Stimulated activated CD8-positive, alpha-beta memory T cell treated with anti-CD3 and anti-CD28 coated beads, Interleukin-12 subunit alpha, Interleukin-12 subunit beta, amount 100 ng/mL, for 1 hour (primary cell): ENCODE measurements around the gene MTURN.
"Not testable (repeated sequence)": the region's sequence is repeated elsewhere in the genome, so short reads cannot be mapped to it uniquely, and the experiment has no call there.

ENCODE experiments used
- DNase-seq: peaks from one replicate; pipeline ENCODE4 v3.0.0-alpha.2; 2020; ENCODE audit warnings: low read depth

Gene MTURN

DNA sequence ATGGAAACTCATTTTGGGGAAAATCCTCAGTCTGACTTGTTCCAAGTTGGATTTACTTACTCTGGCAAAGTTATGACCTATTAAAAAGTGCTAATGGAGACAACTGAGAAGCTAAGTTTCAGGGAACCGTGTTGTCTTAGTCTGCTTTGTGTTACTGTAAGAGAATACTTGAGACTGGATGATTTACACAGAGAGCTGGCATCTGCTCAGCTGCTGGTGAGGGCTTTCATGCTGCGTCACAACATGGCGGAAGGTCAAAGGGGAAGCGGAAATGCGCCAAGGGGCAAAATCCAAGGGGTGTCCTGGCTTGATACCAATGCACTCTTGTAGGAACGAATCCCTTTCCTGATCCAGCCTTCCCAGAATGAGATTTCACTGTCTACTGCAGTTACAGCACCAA lies 46.4 kb downstream of the MTURN start:
- DNase-seq: no peak

DNA sequence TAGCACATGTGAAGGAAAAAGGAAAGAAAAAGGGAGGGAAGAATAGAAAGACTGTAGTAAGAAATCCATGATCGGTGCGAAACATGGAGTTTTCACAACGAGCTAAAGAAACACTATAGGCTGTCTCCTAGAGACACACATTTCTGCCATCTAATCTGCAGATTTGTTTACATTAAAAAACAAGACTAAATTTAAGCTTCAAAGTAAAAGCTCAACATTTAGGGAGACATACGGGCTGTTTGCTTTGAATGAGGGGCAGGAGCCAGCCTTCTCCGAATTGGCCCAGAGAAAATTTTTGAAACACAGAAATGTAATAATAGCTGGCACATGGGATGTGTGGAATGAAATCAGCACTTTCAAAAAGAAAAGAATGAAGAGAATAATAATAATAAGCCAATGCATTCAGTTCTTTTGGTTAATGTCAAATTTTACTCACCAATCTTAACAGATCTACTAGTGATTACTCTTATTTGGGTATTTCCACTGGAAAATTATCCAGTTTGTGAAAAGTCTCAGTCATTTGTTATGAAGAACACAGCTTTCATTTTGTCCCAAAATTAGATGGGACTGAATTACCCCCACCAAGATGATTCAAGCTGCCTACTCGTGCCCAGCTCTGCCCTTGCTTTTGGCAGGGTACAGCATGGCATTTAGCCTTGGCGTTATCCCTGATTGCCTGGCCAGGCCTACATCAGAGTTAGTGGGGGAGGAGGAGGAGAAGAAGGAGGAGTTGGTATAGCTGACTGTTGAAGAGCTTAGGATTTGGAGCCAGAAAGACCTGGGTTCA lies 47.1 kb downstream of the MTURN start:
- no peak for DNase-seq

DNA sequence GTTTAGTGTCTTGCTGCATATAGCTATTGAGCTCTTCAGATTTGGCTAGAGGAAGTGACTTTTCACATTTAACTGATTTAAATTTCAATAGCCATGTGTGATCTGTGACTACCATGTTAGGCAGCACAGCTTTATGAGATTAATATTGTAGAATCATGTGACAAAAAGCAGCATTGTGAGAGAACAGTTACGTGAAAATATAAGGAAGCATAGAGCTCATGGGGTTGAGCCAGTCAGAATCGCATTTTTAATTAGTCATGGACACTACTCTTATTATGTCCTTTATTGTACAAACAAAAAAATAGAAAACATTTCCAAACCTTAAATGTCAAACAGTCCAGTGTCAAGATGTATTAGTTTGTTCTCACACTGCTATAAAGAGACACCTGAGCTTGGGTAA lies 48.0 kb downstream of the MTURN start:
- DNase-seq: no peak

DNA sequence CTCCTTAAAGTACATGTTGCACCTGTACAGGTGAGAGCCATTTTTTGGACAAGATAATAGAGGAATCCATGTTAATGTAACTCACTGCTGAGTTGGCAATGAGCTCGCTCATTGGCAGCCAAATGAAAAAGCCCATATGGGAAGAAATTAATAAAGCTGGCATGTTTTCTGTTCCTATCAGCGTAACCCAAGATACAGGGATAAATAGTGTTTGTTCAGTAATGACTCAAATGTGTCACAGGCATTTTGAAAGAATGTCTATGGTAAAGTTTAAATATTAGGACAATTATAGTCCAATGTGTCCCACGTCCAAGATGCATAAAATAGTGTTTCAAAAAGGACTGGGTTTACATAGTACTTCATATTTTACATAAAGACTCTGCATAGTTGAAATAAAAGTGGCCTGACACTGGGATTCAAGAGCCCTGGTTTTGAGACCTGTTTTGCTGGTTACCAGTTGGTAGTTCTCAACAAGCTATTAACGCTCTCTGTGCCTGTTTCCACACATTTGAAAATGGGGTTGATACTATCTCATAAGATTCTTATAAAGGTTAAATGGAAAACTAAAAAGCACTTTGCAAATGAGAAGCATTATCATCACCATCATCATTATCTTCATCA lies 49.1 kb downstream of the MTURN start:
- no peak for DNase-seq

DNA sequence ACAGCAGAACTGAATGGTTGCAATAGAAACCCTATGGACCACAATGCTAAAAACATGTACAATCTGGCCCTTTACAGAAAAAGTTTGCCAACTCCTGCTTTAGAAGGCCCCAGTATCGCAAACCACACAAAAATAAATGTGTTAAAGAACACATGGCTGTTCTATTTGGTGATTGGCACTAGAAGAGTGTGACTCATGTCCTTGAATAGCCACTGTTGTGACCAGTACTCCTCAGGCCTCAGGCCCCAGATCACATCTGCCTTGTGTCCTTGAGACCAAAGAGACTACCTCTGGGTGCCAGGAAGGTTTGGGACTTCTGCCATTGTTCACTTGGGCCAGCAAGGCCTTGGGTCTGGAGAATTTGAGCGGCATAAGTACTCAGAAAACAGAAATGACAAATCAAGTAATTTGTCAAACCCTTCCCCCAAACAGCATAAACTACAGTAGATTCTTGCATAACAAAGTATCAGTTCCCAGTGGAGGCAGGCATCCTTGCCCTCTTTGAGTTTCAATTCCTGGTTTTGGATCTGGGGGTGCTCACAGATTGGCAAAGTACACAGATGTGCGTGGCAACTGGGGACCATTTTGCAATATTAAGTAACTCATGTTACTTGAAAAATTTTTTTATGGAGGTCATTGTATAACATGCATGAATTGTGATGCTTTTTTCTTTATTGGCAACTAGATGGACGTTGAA lies 50.2 kb downstream of the MTURN start:
- no peak for DNase-seq

DNA sequence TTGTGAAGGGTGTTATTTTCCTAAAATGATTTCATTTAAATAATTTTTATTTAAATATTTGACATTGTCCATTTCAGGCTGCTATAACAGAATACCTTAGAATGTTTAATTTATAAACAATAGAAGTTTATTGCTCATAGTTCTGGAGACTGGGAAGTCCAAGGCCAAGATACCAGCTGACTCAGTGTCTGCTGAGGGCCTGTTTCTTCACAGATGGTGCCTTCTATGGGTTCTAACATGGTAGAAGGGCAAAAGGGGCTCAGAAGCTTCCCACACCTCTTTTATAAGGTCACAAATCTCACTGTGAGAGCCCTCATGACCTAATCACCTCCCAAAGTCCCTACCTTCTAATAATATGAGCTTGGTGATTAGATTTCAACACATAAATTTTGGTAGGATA lies 50.7 kb downstream of the MTURN start:
- DNase-seq: no peak

DNA sequence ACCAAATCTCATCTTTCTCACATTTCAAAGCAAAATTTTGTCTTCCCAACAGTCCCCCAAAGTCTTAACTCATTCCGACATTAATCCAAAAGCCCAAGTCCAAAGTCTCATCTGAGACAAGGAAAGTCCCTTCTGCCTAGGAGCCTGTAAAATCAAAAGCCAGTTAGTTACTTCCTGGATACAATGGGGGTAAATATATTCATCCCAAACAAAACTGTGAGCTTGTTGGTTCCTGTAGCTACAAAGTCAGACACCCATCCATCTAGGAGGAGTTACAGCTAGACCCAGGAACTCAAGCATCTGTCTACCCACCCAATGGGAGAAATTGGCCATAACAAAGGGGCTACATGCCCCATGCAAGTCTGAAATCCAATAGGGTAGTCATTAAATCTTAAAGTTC lies 51.9 kb downstream of the MTURN start:
- no peak for DNase-seq

DNA sequence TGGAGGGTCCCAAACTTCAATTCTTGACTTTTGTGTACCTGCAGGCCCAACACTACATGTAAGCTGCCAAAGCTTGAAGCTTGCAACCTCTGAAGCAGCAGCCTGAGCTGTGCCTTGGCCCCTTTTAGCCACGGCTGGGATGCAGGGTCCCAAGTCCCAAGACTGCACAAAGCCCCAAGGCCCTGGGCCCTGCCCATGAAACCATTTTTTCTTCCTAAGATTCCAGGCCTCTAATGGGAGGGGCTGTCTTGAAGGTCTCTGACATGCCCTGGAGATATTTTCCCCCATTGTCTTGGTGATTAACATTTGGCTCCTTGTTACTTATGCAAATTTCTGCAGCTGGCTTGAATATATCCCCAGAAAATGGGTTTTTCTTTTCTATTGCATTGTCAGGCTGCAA lies 52.7 kb downstream of the MTURN start:
- DNase-seq: no peak

DNA sequence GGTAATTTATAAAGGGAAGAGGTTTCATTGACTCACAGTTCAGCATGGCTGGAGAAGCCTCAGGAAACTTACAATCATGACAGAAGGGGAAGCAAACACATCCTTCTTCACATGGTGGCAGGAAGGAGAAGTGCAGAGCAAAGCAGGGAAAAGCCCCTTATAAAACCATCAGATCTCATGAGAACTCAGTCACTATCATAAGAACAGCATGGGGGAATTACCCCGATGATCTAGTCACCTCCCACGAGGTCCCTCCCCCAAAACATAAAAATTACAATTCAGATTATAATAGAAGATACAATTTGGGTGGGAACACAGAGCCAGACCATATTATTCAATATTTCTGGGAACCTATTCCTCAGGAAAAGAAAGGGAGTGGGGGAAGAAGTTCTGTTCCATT lies 53.6 kb downstream of the MTURN start:
- not testable (repeated sequence) for DNase-seq

DNA sequence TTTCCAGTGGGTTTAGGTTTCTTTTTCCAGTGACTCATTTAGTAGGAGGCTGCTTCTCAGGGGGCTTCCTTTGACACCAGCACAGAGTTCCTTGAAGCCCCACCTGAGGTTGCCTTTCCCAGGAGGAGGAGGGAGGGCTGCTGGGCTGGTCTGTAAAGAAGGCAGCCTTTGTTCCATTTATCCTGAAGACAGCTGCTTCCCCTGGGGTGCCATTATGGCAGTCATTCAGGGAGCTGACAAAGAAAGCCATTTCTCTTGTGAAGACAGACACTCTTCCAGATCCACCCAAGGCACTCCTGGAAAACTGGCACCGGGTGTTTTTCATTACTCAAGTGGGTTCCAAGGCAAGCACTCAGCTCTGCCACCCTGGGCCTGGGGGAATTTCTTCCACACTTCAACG lies 54.0 kb downstream of the MTURN start:
- DNase-seq: no peak

DNA sequence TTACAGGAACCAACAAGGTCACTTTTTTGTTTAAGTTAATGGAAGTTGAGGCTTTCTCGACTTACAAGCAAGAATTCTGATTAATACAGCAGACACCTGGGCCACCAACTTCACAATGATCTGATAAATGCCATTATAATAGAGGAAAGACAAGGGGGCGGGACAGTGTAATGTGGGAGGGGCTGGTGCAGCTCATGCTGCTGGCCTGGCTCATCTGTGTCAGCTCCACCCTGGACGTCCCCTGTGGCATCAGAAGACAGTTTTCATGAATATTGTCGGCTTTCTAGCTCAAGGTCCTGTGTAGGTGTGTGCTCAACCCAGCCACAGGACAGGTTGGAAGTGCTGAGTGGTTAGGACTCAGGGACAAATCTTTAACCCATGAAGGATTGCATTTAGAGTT lies 57.0 kb downstream of the MTURN start:
- DNase-seq: no peak

DNA sequence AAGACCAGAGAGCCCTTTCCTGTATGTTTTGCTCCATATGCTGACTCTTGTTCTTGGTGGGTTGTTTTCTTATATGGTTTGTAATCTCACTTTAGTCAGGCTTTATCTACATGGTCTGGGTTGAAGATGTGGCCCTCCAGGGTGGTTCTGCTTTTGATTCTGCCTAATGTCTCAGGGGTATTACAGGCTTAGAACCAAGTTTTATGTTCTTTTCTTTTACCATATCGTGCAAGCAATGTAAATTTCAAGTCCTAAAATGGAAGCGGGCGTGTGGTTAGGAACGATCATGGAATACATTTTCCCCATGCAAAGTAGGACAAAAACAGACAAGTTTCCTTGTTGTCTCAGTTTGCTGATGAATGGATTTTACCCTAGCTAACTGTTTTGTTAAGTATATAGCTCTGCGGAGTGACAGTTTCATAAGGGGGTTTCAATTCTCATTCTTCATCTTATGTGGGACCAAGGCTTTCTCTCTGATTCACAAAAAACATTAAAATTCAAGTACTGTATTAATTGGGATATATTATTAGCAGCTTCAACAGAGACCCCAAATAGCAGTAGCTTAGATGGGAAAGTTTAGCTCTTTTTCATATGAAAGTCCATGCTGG lies 58.7 kb downstream of the MTURN start:
- DNase-seq: no peak

DNA sequence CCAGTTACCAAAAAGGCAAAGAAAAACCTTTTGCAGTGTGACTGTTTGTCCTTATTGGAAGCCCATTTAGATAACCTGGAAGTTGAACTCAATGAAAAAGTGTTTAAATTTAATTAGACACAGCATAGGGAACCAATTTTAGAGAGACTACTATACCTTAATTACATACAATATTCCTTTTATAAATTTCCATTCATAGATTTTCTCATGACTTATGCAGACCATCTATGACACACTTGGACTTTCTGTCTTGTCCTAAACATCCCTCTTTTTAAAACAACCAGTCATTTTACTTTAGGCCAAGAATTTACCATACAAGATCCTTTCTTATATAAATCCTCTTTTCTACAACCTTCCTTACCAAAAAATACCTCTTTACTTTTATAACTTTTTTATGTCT lies 61.6 kb downstream of the MTURN start:
- no peak for DNase-seq

DNA sequence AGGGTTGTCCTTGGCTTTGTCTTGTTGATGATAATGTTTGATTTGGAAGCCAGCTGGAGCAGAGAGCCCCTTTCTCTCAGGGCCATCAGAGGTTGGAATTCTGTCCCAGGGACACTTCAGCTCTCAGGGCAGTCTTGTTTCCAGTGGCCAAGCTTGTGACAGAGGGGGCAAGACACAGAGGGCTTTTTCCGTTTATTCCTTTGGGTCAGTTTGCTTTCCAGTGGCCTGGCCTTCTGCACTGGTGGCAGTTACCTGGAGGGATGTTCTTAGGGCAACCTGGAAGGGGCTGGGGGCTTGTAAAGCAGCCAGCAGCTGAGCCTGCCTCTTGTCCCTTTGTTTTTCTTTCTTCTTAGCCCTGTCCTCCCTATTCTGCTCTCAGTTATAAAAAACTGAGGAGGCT lies 62.7 kb downstream of the MTURN start:
- DNase-seq: no peak

DNA sequence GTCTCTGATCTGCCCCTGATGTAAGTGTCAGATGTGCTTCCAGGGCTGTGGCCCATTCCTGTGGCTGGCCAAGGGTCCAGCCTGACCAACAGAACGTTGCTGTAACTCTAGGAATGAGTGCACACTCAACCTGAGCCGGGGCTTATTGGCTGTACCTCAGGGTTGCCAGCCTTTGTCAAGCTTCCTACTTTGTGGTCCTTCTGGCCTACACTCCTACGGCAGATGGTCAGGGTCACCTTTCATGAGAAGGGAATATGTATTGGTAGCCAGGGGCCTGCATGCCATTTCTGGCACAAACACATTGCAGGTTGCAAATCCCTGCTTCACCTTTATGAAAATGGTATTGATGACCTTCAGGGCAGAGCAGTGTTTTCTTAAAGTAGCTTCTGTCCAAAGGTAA lies 64.5 kb downstream of the MTURN start:
- no peak for DNase-seq

DNA sequence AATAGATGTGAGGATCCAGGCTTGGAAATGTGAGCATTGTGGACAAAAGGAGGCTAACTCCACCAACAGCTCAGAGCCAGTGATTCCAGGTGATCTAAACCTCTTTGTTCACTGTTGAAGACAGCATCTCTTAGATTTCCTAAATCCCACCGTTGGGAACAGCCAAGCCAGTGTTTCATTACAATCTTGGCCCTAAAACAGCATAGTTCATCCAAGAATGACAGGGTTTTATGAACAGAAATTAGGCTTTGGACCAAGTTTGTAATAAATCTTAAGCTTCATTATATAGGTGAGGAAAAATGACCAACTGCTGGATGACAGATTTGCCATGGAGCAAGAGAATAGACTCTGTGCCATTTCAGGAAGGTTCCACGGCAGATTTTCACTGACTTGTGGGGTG lies 65.8 kb downstream of the MTURN start:
- DNase-seq: no peak

DNA sequence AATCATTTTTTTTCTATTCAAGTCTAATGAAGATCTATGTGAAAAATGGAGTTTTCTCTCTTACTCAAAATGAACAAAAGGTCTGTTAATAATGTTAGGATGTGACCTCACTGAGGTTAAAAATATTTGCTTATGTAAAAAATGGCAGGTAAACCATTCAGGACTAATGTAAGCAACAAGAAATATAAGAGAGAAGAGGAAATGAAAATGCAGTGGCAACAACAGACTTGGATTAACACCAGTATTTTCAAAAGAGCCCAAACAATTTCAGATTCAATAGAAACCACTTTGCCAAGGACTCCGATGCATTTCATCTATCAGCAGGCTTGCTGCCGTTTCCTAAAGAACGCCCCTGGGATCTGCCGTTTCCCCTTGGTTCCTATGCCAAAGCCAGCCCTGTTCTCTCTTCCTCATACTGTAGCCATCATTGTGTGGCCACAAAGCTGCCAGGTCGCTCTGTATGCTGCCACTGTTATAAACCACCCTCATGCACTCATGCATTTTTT lies 66.4 kb downstream of the MTURN start:
- DNase-seq: no peak

DNA sequence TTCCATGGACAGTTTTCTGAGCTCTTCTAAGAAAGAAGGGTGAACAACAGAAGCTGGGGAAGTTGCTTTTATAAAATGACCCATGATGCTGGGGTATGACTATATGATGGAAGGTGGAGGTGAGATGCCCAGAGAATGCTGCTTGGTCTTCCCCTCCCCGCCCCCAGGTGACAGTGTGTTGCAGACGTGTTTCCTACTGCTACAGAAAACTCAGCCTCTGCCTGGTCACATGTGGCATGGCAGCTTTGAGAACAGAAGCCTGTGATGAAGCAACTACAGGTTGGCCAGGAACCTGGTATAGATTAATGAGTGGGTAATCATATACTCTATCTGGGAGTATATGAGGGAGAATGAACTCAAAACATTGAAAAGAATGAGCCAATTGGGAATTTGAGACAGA lies 67.1 kb downstream of the MTURN start:
- no peak for DNase-seq

DNA sequence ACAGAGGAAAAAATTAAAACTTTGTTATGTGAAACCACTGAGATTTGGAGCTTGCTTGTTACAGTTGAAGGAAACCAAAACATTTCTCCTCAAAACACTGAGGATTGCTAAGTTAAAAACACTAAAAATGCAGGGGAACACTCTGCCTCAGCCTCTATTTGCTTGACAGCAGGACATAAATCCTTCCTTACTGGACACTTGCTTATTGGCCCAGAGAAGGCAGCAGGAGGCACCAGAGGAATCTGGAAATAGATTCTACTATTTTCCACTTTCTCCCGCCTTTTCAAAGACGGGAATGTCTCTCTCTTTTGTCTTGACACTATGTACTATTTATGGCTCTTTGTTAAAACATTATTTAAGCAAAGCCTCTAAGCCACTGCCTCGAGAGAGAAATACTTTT lies 67.9 kb downstream of the MTURN start:
- DNase-seq: no peak

DNA sequence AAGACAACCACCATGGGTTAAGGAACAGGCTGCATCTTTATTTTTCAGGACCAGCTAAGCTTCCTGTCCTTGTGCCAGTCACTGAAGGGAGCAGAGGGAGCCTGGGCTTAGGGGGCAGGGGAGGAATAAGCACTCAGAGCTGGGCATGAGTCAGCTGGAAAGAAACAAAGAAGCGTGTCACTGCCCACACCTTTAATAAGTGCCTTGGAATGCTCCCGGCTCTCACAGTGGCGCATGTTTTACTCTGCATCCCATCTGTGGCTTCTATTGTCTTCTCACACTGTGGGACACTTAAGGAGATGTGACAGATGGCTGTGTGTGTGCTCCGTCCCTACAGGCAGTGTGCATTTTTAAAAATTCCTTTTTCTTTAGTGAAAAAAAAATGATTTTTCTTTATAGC lies 71.7 kb downstream of the MTURN start:
- DNase-seq: no peak

DNA sequence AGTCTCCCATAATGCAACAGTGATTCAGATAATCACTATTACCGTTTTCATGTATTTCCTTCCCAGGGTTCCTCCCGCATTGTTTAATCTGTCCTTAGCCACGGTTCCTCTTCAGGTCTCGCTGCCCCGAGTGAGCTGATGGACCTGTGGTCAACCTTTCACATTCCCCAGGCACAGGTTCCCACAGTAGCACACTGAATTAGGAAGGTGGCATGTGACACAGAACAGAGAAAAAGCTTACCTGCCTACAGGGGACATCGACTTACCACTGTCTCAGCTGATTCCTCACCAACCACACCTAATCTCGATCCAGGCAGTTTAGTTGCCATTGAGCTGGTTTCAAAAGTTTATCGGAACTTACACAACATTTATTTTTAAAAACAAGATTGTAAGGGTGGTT lies 72.2 kb downstream of the MTURN start:
- no peak for DNase-seq

DNA sequence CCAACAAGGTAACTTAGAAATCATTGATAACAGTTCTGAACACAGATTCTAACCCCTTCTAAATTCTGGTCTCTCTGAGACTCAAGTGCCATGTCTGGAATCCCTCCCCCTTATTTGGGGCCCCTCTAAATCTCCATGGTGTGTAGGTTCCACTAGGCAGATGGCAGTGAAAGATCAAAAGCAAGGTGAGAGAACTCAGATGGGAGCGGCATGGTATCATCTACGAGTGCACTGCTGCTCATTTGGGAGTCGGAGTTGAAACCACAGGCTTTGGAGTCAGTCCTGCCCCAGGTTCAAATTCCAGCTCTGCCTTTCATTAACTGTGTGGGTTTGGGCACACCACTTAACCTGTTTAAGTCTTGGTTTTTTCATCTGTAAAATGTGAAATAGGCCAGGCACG lies 72.6 kb downstream of the MTURN start:
- DNase-seq: no peak

DNA sequence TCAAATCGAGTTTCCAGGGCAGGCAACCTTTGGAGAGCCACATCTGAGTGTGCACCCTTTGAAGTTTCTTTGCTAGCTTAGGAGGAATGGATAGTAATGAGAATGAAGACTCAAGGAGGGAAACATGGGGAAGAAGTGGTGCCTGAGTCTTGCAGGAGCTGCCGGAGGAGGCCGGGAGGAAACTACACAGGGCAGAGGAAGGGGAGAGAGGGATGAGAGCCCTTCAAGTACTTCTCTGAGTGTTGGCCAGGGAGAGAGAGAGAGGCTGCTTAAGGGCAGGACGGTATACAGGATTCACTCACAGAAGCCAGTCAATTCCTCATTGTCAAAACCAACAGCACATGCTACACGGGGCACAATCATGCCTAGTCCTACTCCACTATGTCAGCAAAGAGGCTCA lies 75.2 kb downstream of the MTURN start:
- no peak for DNase-seq
